ENCODE measurements around the gene METRNL.
A peak's percentile ranks its signal among the peaks of the same experiment; 100 is the strongest.

Gene METRNL

DNA sequence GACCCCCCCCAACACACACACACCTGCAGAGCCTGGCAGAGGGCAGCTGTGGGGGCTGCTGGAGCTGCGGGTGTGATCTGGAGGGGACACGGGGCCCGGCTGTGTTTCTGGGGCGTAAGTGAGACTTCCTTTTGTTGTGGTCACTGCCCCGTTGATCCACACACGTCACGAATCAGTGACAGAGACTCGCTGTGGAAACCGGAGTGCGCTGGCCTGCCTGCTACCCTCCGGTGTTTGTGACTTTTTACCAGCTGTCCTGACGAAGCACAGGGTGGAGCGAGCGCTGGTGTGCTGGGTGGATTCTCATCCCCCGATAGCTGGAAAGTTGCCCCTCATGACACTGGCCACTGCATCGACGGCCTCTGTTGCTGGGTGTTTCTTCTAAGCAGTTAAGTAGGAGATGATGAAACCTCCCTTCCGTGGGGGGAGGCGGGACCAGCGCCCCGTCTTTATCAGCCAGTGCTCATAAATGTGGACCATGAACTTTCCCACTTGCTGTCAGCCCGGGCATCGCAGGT is 2.3 kb downstream of the METRNL start:
- peak; percentile 56 to 70 for DNase-seq

DNA sequence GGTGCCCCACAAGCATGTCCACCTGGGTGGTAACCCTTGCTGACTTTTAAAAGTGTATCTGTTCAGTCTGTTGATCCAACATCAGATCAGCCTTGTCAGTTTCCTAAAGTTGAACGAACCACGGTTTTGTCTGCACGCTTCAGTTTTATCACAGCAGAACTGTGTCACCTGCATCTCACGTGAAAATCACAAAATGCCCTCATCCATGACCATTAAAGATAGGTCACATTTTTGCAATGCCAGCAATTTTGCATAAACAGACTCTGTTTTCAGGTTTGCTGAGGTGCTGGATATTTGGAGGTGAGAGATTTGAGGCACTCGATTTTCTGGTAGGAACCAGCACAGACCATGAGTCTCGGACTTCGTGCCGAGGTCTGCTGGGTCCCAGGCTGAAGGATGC is 3.0 kb downstream of the METRNL start:
- DNase-seq, result no peak

DNA sequence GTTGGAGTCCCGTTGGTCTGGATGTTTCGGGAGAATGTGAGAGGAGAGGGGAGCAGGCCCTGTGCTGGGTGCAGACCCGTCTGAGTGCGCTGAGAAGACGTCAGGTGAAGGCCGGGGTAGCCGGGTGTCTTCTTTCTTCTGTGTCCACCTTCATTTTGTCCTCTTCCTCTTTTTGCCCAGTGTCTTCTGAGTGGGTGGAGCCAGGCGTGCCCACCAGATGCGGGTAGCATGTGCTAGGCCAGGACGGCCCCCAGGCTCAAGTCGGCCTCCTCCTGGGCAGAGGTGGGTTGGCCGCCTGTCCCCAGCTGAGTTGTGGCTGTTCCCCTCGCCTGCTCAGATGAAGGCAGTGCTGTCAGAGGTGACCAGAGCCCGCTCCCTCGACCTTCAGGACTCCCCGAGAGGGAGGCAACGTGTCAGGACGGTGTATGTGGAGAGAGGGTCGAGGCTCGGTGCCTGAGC is 3.5 kb downstream of the METRNL start:
- no peak for DNase-seq

DNA sequence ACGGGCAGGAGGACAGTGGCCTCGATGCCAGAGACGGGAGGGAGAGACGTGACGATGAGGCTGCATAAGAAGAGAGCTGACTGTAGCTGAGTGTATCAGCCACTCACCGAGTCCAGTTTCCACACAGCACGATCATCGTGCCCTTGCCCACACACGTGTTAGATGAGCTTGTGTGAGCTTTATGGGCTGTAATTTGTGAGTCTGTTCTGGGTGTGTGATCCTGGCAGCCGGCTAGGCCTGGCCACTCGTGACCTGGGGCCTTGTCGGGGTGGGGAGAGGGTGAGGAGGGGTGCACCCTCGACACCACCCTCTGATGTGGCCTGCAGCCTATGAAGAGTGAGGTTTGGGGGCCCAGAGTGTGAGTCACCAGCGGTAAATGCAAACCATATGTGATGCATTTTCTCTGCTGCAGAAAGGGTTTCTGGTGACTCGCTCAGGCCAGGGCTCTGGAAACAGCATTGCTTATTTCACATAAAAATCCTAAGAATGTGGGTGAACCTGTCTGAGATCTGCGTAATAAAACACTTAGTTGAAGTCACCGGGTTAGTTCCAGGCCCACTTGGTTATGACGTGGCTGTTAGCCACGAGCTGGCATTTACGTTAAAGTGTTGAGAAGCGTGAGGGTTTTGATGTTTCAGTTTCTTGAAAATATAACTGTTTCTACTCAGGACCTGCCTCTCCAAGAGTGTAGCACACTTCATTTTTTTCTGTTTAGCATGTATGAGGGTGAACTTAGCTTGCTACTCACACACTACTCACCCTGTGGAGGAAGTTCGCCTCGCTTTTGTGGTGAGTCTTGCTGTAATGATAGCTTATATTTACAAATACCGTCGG is 4.2 kb downstream of the METRNL start:
- peak; percentile 69 to 70 for DNase-seq

DNA sequence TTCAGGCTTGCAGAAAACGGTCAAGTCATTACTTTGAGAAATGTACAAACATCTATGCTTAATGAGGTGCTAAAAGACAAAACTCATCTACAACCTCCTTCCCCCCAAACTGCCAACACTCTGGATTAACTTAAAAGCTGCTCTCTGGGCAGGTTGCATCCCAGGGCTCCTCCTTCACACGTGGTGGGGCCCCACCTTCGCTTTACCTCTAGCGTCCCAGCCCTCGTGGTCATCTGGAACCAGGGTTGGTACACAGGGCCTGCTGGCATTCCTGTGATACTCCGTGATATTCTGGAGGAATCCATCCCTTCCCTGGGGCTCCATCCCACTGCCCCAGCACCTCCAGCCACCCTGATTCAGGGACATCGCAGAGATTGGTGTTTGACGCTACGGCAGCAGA is 4.8 kb downstream of the METRNL start:
- no peak for DNase-seq

DNA sequence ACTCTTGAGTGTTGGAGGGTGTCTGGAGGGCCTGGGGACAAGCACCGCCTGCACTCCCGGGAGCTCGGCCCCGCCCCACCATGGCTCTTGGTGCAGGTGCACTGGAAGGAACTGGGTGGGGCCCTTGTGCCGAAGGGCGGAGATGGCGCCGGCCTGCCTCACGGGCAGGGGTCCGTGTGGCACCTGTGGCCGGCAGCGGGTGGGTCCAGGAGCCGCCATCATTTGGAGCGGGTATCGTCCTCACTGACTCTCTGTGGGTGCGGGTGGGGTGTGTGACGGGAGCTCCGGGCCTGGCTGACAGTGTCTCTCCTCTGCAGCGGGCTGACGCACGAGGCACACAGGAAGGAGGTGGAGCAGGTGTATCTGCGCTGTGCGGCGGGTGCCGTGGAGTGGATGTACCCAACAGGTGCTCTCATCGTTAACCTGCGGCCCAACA is 5.2 kb downstream of the METRNL start:
- no peak for DNase-seq

DNA sequence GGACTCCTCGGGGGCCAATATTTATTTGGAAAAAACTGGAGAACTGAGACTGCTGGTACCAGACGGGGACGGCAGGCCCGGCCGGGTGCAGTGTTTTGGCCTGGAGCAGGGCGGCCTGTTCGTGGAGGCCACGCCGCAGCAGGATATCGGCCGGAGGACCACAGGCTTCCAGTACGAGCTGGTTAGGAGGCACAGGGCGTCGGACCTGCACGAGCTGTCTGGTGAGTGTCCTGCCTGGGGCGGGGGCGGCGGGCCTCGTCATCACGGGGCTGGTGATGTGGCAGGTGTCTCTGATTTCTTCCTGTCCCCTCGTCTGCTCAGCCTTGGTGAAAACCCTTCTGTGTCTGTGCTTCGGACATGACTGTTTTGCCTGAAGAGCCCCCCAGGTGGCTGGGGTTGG is 5.7 kb downstream of the METRNL start:
- DNase-seq, result no peak

DNA sequence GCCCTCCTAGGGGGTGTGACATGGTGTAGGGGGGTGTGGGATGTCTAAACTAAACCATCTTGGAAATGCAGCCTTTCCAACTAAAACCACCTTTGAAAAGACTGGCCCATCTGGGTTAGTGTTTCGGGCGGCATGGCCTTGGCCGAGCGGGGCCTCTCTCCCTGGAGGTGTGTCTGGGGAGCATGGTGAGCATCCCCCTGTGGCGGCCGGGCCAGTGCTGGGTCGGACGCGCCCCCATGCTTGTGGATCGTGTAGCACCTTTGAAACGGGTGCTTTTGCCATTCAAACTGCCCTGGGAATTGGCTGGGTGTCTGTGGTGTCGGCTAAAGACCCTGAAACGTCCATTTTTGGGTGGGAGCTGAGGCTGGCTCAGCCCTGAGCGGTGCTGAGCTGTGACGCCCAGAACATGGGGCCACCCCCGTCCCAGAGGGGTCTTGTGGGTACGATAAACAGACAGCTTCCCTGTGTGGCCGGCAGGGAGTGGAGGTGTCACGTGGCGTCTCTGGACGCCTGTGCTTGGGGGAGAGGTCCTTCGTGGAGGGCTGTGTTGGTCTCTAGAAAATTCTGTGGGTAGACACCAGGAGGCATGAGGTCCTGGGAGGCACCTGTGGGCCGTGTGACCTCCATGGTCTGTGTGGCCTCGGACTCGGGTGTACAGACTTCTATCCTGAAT is 6.3 kb downstream of the METRNL start:
- DNase-seq, result no peak

DNA sequence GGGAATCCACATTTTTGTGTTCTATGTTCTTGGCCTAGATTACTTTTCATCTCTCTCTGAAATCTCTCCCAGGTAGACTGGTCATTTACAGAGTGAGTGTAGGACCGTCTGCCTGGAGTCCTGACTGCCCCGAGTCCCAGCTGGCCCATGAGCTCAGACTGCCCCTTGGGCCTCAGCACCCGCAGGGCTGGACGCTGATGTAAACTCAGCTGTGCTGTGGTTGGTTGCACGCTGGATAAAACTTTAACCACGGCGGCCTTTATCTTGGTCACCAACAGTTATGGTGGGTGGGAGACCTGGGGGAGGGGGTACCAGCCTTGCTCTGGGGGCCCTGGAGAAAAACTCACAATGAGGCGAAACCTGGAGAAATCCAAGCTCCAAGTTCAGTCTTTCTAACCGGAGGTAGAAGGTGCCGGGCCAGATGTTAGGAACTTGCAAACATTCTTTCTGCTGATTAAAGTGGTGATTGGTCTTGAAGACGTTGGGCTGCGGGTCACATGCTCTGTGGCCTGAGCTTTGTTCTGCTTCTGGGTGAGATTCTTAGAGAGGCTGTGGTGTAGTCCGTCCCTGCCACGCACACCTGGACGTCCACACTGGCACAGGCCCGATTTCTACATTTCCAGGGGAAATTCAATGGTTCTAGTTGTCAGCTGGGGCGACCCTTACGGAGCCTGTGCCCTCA is 6.9 kb downstream of the METRNL start:
- no peak for DNase-seq

DNA sequence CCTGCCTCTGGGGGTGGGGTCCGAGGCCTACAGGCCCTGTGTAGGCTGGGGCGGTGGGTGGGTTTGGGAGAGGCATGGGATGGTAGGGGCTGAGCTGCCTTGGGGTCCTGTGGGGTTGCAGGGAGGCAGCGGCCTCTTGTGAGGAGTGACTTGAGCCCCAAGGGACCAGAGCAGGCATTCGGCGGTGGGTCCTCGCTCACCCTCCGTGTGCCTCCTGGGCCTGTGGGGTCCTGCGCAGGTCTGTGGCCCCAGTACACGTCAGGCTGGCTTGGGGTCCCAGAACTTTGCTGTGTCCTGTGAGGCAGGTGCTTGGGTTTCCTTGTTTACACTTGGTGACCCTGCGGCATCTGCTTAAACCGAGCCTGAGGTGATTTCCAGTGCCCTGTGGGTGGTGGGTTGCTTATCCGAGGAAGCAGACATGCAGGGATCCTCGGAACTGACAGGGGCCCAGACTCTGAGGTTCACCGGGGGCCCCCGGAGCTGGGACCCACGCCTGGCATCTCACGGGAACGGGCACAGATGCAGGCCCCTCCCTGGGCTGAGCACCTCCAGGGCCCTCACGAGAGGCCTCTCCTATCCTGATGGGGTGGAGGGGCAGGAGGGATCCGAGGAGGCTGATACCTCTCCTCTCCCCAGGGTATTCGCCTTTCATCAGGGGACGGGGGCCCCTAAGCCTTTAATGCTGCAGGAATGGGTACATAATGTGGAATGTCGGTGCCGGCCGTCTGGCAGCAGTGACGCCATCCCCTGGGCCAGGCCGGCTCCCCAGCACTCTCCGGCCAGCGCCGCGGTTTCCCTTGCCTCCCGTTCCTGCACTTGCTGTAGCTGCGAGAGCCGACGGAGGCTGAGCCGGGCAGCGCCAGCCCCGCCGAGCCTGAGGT is 7.7 kb downstream of the METRNL start:
- DNase-seq, result no peak

DNA sequence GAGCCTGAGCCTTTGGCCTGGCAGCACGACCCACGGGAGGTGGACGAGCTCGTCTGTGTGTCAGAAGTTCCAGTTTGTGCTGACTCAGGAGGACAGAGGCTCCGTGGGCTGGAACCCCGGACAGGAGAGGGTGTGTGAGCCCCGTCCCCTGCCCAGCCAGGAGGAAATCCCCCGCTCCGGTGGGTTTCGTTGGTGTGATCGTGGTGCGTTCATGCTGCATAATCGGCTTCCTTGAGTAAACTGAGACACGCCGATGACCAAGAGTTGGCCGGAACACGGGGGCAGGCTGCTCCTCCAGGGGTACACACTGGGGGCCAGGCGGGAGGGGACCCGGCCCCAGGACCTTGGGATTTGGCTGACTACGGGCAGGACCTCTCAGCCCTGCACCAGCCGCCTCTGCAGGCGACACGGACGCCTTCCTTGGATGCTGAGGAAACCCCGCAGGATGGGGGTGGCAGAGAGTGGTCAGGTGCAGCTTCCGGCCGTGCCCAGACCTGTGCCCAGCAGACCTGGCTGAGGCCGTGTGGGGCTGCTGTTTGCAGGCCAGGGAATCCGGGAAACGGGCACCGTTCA is 8.5 kb downstream of the METRNL start:
- DNase-seq, result no peak

DNA sequence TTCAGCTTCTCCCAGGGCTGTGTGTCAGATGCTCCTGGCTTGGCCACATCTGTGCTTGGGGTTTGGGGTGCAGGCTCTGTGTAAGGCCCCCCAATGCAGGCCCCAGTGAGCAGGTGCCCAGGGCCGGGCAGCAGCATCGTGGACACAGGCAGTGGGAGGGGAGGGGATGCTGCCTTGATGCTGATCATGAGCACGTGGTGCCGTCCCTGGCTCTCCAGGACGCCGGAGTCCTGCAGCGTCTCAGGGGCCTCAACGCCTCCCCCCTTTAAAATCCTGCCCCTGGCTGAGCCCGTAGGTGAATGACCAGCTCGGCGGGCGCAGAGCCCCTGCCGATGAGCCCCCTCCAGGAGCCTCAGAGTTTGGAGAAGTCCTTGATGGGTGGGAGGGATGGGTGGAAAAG is 9.0 kb downstream of the METRNL start:
- DNase-seq, result no peak

DNA sequence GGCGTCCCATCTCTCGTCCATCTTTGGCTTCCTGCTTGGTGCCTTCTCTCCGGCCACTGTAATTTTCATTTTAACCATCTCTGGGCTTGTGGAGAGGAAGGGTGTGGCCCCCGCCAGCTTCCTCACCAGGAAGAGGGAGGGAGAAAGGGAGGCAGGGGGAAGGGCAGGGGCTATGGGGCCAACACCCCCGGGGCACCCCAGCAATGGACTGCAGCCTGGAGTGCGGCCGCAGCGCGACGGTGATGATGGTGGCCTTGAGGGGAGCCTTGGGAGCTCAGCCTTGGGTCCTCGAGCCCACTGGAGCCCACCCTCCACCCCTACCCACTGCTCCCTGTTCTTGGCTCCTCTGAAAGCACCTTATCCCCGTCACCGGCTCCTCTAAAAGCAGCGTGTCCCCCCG is 9.5 kb downstream of the METRNL start:
- DNase-seq, result no peak

DNA sequence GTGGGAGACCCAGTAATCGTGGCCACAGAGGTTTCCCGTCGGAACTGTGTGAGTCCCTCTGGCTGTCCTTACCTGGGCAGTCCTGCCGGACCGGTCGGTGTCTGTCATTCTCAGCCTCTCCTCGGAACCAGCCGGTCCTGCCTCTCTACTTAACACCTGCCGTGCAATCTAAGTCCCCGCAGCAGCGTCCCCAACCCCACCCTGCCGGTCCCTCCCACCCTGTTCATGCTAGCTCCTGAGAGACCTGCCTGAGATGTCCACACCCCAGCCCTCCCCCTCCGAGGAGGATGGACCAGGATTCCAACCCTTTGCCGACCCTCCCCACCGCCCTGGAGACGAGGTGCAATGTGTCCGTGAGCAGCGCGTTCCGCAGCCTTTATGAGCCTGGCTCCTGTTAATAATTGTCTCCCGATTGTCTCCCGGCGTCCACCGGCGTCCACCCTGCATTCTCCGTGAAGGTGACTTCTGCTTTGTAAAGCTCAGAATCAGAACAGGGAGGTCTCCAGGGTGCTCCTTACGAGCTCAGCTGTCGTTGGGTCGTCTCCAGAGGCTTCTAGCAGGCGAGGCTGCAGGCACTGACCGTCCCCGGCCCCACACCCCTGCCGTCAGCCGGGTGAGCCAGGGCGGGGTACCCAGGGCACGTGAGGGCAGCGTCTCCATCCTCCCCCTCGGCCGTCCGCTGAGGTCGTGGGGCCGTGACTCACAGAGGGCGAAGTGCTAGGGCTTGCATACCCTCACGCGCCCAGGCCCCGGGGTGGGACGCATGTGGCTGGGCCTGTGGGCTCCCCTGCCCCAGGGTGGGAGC is 10.1 kb downstream of the METRNL start:
- DNase-seq, result peak in 1 of 2 donors; percentile 55

DNA sequence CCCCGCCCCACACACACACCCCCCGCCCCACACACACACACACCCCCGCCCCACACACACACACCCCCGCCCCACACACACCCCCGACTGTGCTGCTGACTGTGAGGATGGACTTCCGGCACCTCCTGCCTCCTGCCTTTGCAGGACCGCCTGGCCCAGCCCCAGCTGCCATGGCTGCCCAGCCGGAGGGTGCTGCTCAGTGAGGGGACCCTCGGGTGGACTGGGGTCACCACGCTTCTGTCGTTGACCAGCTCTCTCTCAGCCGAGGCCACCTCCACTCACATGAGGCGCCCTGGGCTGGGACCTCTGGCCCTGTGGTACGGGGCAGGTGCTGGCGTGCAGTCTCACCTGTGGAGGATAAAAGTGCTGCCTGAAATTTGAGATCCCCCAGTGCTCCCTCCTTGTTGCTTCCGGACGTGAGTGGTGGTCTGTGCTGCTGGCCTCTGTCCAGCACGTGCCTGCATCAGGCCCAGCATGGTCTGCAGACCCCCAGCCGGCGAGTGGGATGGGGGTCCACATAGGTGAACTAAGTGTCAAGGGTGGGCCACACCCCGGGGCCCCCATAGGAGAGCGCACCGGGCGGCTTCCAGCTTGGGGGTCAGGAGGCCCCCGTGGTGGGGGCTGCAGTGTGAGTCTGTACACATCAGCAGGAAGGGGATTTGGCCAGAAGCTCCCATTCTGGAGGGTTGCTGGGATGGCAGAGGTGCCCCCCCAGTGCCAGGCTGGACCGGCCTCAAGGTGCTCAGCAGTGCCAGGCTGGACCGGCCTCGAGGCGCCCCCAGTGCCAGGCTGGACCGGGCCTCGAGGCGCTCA is 11.2 kb downstream of the METRNL start:
- no peak for DNase-seq

DNA sequence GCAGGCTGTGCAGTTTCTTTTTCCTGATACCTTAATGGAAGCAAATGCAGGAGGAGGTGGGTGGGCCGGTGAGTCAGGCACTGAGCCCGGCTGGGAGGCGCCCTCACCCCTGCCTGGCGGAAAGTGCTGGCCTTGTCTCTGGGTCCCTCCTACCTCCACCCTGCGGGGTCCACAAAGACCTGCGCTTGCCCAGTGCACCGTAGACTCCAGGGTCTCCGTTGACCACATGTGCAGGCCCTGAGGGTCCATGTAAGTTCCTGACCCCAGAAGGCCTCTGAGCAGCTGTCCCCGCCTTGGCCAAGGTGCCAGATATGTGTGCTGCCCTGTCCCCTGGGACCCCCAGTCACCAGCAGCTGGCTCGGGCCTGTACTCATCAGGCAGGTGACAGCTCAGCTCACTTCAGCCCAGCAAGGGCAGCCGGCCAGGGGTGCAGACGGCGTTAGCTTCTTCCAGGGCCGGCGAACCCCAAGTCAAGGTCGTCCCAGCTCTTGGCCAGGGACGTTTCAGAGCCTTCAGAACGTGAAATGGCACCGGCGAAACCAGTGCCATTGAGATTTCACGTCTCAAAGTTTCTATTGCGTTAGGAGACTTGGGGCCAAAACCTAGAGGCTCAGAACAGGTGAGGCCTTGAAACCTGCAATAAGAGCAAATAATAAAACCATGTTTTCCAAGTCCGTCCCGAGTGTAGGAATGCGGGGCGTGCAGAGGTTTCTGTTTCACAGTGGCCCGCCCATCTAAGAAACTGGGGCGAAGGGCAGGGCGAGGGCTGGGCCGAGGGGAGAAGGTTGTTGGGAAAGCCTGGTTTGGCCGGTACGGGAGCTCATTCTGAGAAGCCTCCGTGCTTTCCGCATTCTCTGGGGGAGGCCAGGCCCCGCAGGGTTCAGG is 12.1 kb downstream of the METRNL start:
- DNase-seq, result no peak

DNA sequence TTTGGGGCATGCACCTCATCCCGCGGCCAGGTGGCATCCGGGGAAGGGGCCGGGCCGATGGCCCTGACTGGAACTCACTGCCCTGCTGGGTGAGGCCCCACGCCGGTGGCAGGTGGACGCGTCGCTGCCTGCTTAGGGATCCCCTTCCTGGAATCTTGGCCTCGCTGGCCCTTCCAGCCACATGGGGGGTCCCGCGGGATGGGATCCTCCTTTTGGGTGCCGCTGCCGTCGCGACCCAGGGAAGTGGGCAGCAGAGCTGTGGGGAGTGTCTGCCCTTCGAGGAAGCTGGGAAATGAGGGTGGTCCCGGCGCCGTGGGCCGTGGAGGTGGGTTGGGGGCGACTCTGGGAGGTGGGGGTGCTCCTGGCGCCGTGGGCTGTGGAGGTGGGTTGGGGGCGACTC is 12.8 kb downstream of the METRNL start:
- no peak for DNase-seq

DNA sequence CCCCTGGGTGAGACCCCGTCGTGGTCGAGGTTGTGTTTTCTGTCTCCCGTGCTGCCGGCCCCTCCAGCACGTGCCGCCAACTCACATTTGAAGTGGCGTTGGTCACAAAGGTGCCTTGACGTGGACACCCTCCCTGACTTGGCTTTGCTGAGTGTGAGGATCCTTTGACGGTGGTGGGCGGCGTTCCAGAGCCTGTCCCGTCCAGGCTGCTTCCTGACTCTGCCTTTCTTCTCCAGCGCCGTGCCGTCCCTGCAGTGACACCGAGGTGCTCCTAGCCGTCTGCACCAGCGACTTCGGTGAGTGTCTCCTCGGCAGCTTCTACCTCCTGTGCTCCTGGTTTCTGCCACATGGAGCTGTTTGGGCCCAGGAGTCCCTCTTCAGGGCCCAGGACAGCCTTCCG is 13.5 kb downstream of the METRNL start:
- DNase-seq, result no peak

DNA sequence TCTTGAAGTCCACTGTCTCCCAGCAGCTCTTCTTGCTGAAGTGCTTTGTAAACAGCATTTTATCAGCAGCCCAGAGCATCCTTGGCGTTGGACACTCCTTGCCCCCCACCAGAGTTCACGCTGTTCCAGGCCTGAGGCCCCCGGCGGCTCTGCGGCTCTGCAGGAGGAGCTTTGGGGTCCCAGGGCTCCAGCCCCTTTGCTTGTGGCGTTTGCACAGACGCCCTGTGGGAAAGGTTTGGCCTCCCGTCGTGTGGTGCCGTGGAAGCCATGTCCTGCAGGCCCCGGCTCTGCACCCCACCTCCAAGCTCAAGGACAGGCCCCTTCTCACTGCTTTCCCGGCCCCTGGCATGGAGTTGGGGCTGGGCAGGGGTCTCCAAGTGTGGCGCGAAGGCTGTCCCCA is 14.1 kb downstream of the METRNL start:
- no peak for DNase-seq

All from CD4-positive, alpha-beta T cell treated with Interferon alpha-2 for 1 hour (primary cell).